CD4-positive, alpha-beta T cell treated with Interferon alpha-2 for 1 hour (primary cell): ENCODE measurements around the gene EPS8L1.
"Not testable (repeated sequence)": the region's sequence is repeated elsewhere in the genome, so short reads cannot be mapped to it uniquely, and the experiment has no call there.

ENCODE experiments used
- DNase-seq, 2 donors: peaks; one replicate each; pipeline ENCODE4 v3.0.0-alpha.2; 2020 to 2022

EPS8L1 gene

GRCh38 chr19:55096061-55096701 lies 20.5 kb downstream of the EPS8L1 start:
- DNase-seq: no peak

DNA sequence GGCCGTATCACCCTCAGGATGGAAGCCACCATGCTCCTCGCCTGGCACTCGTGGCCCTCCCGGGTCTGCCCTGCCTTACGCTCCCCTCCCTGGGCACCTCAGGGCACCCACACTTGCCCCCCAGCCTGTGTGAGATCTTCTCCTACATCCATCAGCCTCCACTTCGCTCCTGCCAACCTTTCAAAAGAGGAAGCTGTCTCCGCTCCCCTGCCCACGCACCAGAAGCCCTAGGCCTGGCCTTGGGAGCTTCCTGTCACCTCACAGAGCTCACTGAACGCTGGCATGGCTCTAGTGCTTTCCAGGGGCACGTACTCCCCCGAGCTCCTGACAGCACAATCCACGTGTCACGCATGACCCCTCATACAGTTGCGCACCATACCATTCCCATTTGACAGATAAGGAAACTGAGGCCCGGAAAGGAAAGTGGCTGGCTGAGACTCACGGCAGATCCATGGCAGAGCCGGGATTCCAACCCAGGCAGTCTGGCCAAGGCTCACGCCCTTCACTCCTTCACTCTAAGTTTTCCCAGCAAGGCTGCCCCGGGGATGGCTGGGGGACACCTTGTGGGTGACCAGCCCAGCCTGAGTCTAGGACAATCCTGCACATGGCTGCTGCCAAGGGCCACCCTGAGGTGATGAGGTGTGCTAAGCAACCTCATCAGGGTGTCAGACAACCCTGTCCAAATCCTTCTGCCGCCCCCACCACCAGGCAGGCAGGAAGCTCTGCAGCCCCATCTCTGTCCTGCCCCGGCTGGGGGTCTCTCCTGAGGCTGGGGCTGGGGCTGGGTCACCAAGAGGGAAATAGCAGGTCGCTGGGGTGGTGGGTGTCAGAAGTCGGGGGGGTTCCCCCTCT lies 22.4 kb downstream of the EPS8L1 start:
- no peak for DNase-seq

DNA sequence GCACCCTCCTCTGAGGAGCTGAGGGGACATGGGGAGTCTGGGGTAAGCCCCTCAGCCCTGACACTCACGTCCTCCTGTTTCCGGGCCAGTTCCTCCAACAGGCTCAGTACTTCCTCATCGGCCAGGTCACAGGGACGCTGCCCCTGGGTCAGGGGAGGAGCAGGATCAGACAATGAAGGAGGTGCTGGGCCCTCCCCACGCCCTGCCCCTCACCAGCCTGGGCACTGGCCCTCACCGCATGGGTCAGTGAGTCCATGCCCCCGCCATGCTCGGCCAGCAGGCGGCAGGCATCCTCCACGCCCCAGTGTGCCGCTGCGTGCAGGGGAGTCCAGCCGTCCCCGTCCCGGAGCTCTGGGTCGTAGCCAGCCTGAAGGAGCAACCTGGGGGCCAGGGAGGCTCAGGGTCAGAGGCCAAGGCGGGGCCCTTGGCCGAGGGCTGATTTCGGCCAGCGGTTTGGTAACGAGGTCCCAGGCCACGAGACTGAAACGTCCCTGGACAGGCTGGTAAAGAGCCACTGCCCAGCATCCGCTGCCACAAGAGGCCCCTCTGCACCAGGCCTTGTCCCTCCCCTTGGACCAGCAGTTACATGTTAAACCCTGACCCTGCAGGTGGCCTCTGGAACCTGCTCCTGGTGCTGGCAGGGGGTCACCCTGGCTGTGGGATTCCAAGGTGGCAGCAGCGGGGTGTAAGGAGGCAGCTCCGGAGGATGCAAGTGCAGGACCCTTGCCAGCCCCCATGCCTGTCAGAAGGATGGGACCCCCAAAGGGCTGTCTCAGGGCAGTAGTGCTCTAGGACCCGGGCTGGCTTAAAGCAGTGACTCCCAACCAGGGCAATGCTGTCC lies 23.3 kb downstream of the EPS8L1 start:
- no peak for DNase-seq

DNA sequence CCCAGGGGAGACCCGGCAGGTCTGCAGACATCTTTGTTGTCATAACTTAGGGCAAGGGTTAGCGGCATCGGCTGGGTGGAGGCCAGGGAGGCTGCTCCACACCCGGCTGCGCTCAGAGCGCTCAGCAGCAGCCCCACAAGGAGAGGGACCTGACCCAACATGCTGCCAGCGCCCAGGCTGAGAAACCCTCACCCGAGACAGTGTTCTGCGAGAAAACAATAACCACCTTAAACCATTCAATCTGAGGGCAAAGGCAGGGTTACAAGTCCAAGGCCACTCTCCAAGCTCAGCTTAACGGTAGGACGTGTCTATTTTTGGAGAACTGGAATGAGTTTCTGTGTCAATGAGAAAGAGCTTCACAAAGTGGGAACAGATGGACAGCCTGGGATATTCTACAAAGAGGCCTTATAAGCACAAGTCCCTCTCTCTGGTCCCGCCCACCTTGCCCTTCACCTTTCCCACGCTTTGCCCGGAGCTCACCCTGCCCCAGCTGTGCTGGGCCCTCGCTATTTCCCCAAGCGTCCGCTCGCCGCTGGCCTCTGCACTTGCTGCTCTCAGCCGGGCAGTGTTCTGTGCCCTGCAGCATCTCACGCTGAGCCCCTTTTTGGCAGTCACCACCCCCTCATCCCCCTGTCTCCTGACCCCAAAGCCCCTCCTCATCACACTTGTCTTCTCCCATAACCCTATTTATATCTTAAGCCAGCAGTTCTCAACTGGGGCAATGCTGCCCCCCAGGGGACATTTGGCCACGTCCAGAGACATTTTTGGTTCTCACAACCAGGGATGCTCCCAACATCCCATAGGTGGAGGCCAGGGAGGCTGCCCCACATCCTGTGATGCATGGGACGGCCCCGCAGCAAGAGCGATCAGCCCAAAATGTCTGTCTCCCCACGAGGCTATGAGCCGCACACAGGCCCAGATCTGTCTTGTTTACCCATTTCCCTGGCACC lies 24.2 kb downstream of the EPS8L1 start:
- no peak for DNase-seq

DNA sequence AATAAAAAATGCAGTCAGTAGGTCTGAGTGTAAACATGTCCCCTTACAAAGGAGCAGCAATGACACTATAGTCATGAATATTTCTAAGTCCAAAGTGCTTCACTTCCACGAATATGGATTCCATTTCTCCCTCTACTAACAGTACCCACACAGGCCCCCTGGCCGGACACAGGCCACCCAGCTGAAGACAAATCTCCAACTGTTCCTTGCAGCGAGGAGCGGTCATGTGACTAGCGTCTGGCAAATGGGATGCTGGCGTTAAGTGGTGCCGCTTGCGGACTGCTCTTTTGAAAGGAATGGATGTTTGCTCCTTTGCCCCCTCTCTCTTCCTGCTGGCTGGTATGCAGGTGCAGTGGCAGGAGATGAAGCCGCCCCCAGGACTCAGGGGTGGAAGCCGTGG lies 25.6 kb downstream of the EPS8L1 start:
- no peak for DNase-seq

DNA sequence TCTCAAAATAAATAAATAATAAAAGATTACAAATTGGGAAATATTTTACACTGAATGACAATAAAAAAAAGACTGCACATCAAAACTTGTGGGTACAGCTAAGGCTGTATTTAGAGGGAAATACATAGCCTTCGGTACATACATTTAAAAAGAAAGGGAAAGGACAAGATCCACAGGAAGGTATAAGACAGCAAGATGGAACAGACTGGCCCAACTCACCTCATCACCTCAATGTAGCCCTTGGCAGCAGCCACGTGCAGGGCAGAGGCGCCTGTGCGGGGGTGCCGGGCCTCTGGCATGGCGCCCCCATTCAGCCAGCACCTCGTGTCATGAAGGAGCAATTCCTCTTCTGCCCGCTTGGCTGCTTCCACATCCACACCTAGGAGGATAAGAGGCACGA lies 27.5 kb downstream of the EPS8L1 start:
- DNase-seq: no peak

DNA sequence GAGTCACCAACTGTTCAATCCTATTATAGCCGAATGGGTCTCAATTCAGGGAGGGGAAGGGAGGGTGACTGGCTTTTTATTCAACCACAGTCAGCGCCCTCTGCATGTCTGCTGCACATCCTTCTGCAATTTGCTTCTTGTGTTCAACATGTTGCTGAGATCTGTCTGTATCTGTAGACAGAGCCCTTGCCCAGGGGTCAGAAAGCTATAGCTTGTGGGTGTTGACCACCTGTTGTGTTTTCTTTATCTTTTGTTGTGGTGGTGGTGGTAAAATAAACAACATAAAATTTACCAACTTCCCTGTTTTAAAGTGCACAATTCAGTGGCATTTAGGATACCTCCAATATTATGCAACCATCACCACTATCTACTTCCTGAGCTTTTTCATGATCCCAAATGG lies 29.6 kb downstream of the EPS8L1 start:
- DNase-seq: no peak

DNA sequence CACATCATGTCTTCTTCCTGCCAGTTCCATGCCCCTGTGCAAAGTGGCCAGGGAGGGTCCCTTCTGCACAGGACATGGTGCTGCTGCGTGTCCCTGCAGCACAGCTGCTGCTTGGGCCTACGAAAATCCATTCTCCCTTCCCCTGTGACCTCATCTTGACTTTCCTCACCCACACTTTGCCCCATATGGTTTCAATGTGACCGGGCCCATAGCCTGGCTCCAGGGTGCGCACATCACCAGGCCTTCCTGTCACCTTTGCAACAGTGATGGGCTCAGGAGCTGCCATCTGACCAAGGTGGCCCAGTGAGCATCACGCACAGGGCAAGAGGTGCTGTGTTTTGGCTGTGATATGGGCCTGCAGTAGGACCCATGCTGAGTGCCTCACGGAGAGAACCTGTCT lies 30.9 kb downstream of the EPS8L1 start:
- DNase-seq: no peak

DNA sequence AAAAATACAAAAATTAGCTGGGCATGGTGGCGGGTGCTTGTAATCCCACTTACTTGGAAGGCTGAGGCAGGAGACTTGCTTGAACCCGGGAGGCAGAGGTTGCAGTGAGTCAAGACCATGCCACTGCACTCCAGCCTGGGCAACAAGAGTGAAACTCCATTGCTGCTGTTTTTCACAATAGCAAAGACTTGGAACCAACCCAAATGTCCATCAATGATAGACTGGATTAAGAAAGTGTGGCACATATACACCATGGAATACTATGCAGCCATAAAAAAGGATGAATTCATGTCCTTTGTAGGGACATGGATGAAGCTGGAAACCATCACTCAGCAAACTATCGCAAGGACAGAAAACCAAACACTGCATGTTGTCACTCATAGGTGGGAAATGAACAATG lies 31.6 kb downstream of the EPS8L1 start:
- not testable (repeated sequence) for DNase-seq

DNA sequence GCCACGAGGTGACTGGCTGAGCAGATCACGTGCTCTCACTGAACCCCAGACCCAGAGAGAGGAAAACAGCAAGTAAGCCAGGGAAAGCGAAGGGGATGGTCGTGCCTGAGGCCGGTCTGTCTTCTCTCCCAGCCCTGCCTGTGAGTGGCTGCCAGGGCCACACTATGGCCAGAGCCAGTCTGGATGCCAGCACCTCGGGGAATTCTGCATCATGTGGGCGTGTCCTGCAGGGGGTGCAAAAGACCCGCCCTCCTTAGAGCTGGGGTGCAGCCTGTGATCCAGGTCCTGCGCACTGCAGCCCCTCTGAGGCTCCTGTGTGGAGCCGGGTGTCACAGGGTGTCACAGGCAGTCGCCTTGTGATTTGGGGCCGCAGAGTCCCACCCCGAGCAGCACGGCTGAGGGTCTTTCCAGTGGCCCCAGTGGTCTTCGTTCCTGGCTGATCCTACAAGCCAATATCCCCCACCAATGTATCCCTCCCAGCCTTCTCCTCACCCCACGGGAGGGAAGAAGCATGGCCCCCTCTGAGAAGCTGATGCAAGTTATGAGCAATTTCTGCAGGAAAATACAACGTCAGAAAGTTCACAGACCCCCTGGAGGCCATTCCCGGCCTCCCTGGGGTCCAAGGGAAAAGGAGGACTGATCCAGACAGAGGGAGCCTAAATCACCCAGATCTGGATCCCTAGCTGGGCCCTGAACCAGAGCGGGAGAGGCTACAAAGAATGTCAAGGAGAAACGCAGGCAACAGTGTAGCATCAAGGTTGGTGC lies 34.0 kb downstream of the EPS8L1 start:
- no peak for DNase-seq

DNA sequence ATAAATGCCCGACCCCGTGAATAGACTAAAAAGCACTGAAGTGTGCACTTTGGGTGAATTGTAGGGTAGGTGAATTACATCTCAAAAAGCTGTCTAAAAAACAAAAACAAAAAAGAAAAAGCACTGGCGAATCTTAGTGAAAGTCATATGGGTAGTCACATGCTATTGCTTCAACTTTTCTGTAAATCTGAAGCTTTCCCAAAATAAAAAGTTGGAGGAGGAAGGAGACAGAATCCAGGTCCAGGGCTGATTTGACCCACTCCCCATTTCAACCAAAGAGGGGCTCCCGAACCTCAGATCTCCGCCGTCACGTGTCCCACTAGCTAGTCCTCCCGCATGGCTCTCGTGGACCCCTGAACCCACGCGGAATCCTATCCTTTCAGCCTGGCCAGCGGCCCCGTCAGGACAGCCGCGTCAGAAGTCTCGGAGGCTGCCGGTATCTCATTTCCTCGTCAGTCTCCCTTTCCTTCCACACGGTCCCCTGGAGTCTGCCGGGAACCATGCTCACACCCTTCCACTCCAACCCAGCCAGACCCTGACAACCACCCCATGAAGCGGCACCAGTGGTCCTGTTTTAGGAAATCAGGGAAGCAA lies 35.7 kb downstream of the EPS8L1 start:
- no peak for DNase-seq

DNA sequence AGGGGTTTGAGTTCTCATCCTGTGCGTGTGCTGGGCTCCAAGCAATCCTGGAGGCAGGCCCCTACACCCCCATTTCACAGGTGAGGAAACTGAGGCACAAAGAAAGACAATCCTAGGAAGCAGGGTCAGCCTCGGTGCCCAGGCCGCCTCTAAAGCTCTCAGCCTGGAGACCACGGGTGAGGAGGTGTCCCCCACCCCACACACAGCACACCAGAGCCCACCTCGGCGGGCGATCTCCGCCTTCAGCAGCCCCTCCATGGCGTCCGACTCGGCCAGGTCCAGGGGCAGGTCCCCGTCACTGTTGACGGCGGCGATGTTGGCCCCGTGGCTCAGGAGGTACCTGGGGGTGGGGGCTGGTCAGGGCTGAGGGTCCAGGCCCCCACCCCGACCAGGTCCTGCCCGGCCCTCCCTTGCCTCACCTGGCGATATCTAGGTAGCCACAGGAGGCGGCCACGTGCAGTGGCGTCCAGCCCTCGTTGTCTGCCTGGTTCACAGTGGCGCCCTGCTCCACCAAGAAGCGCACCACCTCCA lies 36.6 kb downstream of the EPS8L1 start:
- DNase-seq: no peak

- no peak for DNase-seq
Observed at GRCh38 chr19:55112777-55113569, 37.3 kb downstream of the EPS8L1 start.

- no peak for DNase-seq
Observed at GRCh38 chr19:55113570-55114039, 37.9 kb downstream of the EPS8L1 start.

- DNase-seq: no peak
Observed at GRCh38 chr19:55114566-55115145, 39.0 kb downstream of the EPS8L1 start.

DNA sequence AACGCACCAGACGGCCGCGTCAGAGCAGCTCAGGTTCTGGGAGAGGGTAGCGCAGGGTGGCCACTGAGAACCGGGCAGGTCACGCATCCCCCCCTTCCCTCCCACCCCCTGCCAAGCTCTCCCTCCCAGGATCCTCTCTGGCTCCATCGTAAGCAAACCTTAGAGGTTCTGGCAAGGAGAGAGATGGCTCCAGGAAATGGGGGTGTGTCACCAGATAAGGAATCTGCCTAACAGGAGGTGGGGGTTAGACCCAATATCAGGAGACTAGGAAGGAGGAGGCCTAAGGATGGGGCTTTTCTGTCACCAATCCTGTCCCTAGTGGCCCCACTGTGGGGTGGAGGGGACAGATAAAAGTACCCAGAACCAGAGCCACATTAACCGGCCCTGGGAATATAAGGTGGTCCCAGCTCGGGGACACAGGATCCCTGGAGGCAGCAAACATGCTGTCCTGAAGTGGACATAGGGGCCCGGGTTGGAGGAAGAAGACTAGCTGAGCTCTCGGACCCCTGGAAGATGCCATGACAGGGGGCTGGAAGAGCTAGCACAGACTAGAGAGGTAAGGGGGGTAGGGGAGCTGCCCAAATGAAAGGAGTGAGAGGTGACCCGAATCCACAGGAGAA lies 39.9 kb downstream of the EPS8L1 start:
- peak in 1 of 2 donors; percentile 24 for DNase-seq

- peak; percentile 60 to 65 for DNase-seq
Observed at GRCh38 chr19:55116232-55116858, 40.7 kb downstream of the EPS8L1 start.

- DNase-seq: no peak
Observed at GRCh38 chr19:55116859-55117662, 41.4 kb downstream of the EPS8L1 start, which contains the start of gene PPP1R12C. Gene PPP1R12C, minus strand, starts transcription at chr19:55117637. Its CDS starts 94 bp downstream, at chr19:55117543.
